ENCODE measurements around the gene TRIM67.

DNA sequence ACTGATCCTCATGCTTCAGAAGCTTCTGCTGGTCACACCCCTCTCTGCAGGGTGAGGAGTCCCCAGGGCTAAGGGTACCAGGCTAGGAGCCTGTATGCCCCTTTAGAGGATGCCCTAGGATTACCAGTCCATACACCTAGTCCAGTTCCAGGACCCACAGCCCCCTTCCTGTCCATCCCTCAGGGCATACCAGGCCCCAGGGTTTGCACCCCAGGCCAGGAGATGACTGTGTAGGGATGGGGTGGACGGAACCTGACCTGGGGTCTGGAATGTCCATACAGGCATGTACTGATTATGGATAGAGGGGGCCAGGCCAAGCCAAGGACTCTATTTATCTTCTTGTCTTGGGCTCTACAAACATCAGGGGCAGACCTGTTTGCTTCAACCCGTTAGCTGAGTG, 34.9 kb downstream of the TRIM67 start:
- TF ChIP-seq KLF8 (tag by site-specific recombination; IDR thresholded peaks at IDR 0.05) = no peak
- no peak for TF ChIP-seq CTCF (tag by site-specific recombination; IDR thresholded peaks at IDR 0.05)
